ENCODE data around the gene ZNF483.
"Not testable (repeated sequence)": the region's sequence is repeated elsewhere in the genome, so short reads cannot be mapped to it uniquely, and the experiment has no call there.

The ZNF483 gene

DNA sequence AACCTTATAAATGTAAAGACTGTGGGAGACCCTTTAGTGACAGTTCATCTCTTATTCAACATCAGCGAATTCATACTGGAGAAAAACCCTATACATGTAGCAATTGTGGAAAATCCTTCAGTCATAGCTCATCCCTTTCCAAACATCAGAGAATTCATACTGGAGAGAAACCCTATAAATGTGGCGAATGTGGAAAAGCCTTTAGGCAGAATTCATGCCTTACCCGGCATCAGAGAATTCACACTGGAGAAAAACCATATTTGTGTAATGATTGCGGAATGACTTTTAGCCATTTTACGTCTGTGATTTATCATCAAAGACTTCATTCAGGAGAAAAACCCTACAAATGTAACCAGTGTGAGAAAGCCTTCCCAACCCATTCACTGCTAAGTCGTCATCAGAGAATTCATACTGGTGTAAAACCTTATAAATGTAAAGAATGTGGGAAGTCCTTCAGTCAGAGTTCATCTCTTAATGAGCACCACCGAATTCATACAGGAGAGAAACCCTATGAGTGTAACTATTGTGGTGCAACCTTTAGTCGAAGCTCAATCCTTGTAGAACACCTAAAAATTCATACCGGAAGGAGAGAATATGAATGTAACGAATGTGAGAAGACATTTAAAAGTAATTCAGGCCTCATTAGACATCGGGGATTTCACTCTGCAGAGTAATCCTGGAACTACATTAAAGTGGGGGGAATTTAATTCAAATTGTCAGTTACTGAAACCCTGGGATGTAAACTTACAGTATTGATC, 17.7 kb downstream of the ZNF483 start:
- no peak for DNase-seq (ENCODE audit: low read depth)

- no peak for DNase-seq (ENCODE audit: low read depth)
Measured at GRCh38 chr9:111548623-111549022, 23.6 kb downstream of the ZNF483 start.

GRCh38 chr9:111555425-111555824, 30.4 kb downstream of the ZNF483 start:
- not testable (repeated sequence) for DNase-seq (ENCODE audit: low read depth)

GRCh38 chr9:111559000-111559610, 34.1 kb downstream of the ZNF483 start:
- peak; percentile 15 for DNase-seq (ENCODE audit: low read depth)

DNA sequence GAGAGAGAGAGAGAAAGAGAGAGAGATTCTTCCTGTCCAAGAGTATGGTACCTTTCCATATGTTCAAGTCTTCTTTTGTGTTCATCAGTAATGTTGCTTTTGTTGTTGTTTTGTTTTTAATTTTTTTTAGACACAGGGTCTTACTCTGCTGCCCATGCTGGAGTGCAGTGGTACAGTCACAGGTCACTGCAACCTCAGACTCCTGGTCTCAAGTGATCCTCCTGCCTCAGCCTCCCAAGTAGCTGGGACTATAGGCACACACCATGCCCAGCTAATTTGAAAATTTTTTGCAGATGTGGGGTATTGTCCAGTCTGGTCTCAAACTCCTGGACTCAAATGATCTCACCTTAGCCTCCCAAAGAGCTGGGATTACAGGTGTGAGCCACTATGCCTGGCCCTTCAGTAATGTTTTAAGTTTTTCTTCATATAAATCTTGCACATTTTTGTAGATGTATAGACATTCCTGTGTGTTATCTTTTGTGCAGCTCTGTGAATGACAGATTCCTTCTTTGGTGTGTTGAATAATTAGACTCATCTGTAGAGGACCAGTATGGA, 36.3 kb downstream of the ZNF483 start:
- DNase-seq (ENCODE audit: low read depth) = no peak

DNA sequence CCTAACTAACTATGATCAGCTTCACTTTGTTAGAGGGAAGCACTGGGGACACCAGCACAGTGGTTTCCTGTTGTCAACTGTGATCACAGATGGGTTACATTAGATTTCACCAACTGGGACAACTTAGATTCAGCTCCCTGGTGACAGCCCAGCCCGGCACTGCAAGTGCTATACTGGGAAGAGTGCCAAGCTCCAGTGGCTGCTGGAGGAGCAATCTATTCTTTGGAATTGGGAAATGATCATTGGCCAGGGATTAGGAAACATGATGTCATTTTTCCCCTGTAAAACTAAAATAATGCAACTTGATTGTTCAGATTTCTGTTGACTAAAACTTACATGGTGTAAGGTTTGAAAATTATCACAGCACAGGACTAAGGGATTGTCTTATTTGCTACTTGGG, 41.3 kb downstream of the ZNF483 start:
- no peak for DNase-seq (ENCODE audit: low read depth)

GRCh38 chr9:111568127-111568526, 43.1 kb downstream of the ZNF483 start:
- DNase-seq (ENCODE audit: low read depth) = not testable (repeated sequence)

DNA sequence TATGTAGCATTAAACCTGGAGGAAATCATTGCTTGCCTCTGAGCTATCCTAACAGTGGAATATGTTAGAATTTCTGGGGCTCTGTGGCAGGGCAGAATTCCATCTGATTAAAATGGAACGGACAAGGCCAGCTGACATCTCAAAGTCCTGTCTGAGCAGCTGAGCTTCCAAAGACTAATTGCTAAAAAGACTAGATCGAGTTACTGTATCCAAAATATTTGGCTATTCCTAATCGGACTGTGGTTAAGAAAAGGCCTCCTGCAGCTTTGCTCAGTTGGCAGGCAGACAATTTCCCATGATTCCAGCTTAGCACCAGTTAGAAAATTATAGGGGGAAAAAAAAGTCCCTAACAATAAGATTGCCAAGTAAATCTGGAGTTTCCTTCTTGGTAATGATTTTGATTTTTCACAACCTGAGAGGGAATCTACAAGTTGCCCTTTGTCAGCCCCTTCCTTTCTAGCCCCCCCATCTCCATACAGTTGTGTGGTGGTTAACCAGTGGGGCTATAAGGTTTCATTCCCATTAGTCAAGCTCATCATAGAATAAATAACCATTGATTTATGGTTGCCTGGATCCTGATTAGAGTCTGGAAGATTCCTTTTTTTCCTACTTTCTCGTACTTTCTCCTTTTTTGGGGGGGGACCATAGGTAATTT, 48.1 kb downstream of the ZNF483 start:
- DNase-seq (ENCODE audit: low read depth) = peak; percentile 56

GRCh38 chr9:111582888-111583287, 57.9 kb downstream of the ZNF483 start:
- no peak for DNase-seq (ENCODE audit: low read depth)

DNA sequence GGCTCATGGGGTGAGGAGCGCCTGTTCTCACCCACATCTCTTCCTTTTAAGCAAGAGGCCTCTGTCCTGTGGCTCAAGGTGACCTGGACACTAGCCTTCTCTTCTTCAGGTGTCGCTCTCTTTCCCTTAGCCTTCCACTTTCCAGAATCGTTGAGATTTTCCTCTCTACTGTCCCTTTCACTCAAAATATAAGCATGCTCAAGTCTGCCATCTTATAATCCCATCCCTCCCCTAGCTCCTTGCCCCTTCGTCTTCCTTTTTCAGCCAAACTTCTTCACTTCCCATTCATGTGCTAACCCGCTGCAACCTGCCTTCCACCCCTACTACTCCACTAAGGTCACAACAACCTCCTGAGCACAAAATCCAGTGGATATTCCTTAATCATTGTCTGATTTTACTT, 61.4 kb downstream of the ZNF483 start:
- no peak for DNase-seq (ENCODE audit: low read depth)

DNA sequence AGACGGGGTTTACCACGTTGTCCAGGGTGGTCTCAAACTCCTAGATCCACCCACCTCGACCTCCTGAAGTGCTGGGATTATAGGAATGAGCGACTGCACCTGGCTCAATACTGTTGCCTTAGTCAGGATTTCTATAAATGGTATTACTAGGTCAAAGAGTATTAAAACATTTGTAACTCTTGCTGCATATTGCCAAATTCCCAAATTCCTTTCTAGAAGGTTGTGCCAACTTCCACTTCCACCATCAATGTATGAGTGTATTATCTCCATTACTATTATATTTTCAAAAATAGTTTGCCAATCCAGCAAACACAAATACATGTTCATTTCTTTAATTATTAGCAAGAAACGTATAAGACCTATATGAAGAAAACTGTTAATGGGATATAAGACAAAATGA, 63.9 kb downstream of the ZNF483 start:
- DNase-seq (ENCODE audit: low read depth) = no peak

DNA sequence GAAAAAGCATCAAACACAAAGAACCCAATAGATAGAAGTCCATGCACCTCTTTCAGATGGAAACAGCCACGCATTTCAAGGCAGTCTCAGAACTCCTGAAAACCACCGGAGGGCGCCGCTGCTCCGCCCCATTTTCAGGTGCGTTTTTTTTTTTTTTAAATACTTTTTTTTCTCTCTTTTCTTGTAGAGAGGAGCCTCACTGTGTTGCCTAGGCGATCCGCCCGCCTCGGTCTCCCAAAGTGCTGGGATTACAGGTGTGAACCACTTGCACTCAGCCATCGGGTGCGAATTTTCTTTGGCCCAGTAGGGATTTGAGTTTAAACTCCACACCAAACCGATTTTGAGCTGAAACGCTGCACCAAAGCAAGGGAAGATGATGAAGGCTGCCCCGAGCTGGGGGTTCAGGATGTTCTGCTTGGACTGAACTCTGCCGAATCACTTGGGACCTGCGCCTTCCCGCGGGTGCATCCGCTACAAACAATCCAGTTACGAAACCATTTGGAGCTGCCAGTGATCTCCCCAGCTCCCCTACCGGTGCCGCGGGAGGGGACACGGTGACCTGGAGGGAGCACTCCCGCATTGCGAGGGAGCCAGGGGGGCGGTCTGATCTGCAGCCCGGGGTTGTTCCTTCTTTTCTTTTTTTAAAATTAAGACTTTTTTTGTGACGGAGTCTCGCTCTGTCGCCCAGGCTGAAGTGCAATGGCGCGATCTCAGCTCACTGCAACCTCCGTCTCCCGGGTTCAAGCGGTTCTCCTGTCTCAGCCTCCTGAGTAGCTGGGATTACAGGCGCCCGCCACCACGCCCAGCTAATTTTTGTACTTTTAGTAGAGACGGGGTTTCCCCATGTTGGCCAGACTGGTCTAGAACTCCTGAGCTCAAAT, 73.1 kb downstream of the ZNF483 start:
- DNase-seq (ENCODE audit: low read depth) = no peak

- DNase-seq (ENCODE audit: low read depth) = no peak
Measured at GRCh38 chr9:111598733-111599091, 73.7 kb downstream of the ZNF483 start.

- DNase-seq (ENCODE audit: low read depth) = no peak
Measured at GRCh38 chr9:111599092-111599954, 74.3 kb downstream of the ZNF483 start, which contains the start of gene PTGR1. PTGR1 (minus strand) TSS chr9:111599647; CDS start chr9:111597422, 2,225 bp downstream.

DNA sequence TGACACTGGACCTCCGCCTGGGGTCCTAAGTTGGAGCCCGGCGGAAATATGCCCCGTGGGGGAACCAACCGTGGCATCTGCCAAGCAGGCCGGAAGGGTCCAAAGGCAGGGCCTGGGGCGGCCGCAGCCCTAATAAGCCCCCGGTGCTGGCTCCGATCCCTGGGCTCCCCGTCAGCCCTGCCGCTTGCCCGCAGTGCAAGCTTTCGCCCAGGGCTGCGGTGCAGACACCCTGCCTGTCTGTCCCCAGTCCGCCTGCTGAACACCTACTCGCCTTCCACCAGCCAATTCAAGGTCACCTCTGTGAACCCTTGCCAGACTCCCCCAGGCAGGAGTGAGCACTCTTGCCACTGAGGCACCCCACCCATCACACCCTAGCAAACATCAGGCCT, 75.0 kb downstream of the ZNF483 start:
- DNase-seq (ENCODE audit: low read depth) = no peak

DNA sequence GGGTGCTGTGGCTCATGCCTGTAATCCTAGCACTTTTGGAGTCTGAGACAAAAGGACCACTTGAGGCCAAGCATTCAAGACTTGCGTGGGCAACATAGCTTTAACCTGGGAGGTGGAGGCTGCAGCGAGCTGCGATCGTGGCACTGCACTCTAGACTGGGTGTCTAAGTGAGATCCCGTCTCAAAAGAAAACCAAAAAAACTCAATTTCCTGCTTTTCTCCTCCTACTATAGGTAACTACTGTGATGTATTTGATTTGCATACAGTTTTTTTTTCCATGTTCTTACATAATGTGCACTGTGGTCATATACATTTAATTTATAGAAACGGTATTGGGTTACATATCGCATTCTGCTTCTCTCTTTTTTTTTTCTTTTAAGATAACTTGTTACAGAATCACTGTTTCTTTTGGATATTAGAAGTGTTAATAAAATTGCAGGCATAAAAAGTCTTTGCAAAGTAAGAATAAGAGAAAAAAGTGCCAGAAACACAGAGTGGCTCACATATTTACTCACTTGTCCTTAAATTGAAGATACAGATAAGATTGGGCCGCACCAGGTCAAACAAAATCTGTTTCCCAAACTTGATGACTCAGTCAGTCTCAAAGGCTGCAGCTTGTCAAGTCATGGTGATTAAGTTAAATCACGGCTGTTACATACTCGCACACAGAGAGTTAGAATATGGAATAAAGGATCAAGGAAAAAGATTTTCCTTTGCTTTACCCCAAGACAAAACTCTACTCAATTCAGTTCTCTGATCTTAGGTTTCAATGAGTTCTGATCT, 76.4 kb downstream of the ZNF483 start:
- no peak for DNase-seq (ENCODE audit: low read depth)

DNA sequence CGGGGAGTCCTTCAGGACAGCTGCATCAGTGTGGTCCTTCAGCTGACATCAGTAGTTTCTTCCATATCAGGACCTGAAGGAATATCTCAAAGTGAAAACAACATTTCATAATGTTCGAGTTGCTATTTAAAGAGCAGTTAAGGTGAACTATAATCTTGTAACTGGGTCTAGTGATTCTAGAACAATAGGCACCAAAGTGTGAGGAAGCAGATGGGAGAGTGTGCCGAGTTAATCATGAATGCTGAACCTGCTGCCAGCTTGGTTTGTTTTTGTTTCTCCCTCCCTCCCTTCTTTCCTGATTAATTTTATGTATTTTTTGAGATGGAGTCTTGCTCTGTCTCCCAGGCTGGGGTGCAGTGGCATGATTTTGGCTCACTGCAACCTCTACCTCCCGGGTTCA, 78.1 kb downstream of the ZNF483 start:
- no peak for DNase-seq (ENCODE audit: low read depth)

DNA sequence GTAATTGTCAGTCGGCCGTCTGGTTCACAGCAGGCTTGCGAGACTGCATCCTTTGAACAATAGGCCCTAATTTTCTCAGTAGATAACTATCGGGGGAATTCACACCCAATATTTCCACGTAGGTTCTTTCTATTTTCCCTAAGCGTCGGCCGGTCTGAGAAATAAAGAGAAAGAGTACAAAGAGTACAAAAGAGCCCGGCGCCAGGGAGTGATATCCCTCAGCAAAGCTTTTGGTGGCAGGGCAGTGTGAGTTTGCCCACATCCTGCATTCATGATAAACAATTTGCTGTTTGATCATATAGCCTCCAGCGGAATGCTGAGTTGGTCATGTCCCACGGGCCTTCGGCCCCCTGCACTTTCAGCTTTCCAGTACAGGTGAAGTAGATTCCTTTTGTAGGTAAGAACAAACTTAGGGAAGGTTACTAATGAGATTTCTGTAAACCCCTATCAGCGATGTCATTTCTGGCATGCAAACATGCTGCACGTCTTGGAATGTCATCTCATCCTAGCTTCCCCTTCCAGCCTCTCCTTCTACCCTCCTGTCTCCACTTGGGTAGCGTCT, 79.2 kb downstream of the ZNF483 start:
- DNase-seq (ENCODE audit: low read depth) = no peak

DNA sequence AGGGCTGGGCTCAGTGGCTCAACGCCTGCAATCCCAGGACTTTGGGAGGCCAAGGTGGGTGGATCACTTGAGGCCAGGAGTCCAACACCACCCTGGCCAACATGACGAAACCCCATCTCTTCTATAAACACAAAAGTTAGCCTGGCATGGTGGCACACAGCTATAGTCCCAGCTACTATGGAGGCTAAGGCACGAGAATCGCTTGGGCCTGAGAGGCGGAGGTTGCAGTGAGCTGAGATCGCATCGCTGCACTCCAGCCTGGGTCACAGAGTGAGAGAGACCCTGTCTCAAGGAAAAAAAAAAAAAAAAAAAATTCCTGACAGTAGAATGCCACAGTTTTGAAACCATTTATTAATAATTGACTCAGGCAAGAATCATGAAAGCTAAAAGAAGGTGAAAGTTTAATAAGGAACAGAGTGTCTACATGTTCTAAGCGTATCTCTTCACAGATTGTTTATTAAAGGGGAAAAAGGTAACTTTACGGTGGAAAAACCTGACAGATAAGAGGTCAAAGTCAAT, 80.1 kb downstream of the ZNF483 start:
- no peak for DNase-seq (ENCODE audit: low read depth)

GRCh38 chr9:111610149-111610548, 85.2 kb downstream of the ZNF483 start:
- no peak for DNase-seq (ENCODE audit: low read depth)
